Caco-2 (cell line): ENCODE results near the gene BABAM1. TPM values are rescaled to one million over a fixed set of nuclear protein-coding genes. Genes with fewer than 3 reads are reported as not detected.

Source experiments
- BruUV-seq: library from RNA; stranded (reverse); fragments of 400-500 nt; replicated peaks from 2 replicates; lab custom pipeline; 2021; lab: Mats Ljungman, UMichigan
- CTCF ChIA-PET: fragments of 300-600 bp; sonication (Branson Sonifier 250); formaldehyde crosslinking; loops from one replicate; lab custom pipeline; 2022; ENCODE audit warnings: antibody characterized with exemption; lab: Charles Lee
- POLR2A ChIA-PET: fragments of 300-600 bp; sonication (Branson Sonifier 250); formaldehyde crosslinking; loops from one replicate; lab custom pipeline; 2022; ENCODE audit warnings: antibody characterized with exemption; lab: Charles Lee
- DNase-seq, 2 experiments: peaks; one replicate each; pipeline versions ENCODE4 v3.0.0 to v3.0.0-alpha.2; 2020 to 2022
- H3K27me3 ChIP-seq: replicated peaks from 2 replicates; pipeline ENCODE4 v1.6.0; 2011; ENCODE audit warnings: low read length; ENCODE audit not compliant: control insufficient read depth, insufficient read depth
- H3K36me3 ChIP-seq: 2 replicates; pipeline ENCODE4 v1.5.1; 2011; ENCODE audit warnings: low read length; ENCODE audit not compliant: control insufficient read depth, insufficient read depth
- H3K4me1 ChIP-seq: fragments of 250-450 bp; sonication (Bioruptor Pico); 2 replicates; pipeline ENCODE4 v1.5.1; 2020; ENCODE audit warnings: mild to moderate bottlenecking
- H3K4me3 ChIP-seq: 2 replicates; pipeline ENCODE4 v1.5.1; 2011; ENCODE audit warnings: low read depth, mild to moderate bottlenecking, control low read depth, low read length
- H3K9me3 ChIP-seq: fragments of 250-450 bp; sonication (Bioruptor Pico); 2 replicates; pipeline ENCODE4 v1.5.1; 2020; ENCODE audit warnings: mild to moderate bottlenecking, moderate library complexity
- H3K27ac Mint-ChIP-seq: one replicate; pipeline ENCODE4 v1.8.0; 2022; ENCODE audit warnings: mixed read lengths; ENCODE audit not compliant: unreplicated experiment
- H3K27me3 Mint-ChIP-seq: one replicate; pipeline ENCODE4 v1.8.0; 2022; ENCODE audit warnings: mixed read lengths; ENCODE audit not compliant: insufficient read depth, unreplicated experiment
- H3K36me3 Mint-ChIP-seq: one replicate; pipeline ENCODE4 v1.8.0; 2022; ENCODE audit warnings: mild to moderate bottlenecking, mixed read lengths; ENCODE audit not compliant: insufficient read depth, unreplicated experiment
- H3K4me1 Mint-ChIP-seq: one replicate; pipeline ENCODE4 v1.8.0; 2022; ENCODE audit warnings: low read depth, mixed read lengths; ENCODE audit not compliant: unreplicated experiment
- H3K4me3 Mint-ChIP-seq: one replicate; pipeline ENCODE4 v1.8.0; 2022; ENCODE audit warnings: mild to moderate bottlenecking, moderate library complexity, mixed read lengths; ENCODE audit not compliant: unreplicated experiment
- H3K9me3 Mint-ChIP-seq: one replicate; pipeline ENCODE4 v1.8.0; 2022; ENCODE audit warnings: mixed read lengths; ENCODE audit not compliant: unreplicated experiment
- CTCF ChIP-seq, 2 experiments: fragments of 200-600 bp in 1 of 2; IDR thresholded peaks; 1 replicate in 1 of 2; 2 replicates in 1 of 2; pipeline versions ENCODE4 v1.5.1 to v1.8.0; 2011 to 2022; ENCODE audit warnings: antibody characterized with exemption in 1 of 2, control low read depth in 1 of 2, inconsistent platforms in 1 of 2, low read depth in 1 of 2, low read length in 1 of 2, mild to moderate bottlenecking in 1 of 2, moderate library complexity in 1 of 2; ENCODE audit not compliant: insufficient read depth in 1 of 2, severe bottlenecking in 1 of 2, unreplicated experiment in 1 of 2
- intact Hi-C: fragments of 100-400 bp; cut with micrococcal nuclease; formaldehyde crosslinking; loops from one replicate; pipeline ENCODE4 v1.10.0; 2022; ENCODE audit not compliant: unreplicated experiment
- total RNA-seq: library from RNA; stranded (reverse); gene quantifications from 2 replicates; pipeline ENCODE4 v1.2.3, GENCODE V29; 2022

The BABAM1 gene
- total RNA-seq, 1 experiment from 2014 or later, result 91.7 TPM

- Mint-ChIP-seq H3K27me3 (no peaks in the 10 kb centered on the region), H3K4me3 (no peak overlapping the region), H3K27ac (no peak overlapping the region), H3K9me3 (no peaks in the 10 kb centered on the region), H3K36me3 (no peaks in the 10 kb centered on the region), H3K4me1 (peaks cover 7% of the 10 kb centered on the region)
- no TSS peak for BruUV-seq
- CTCF ChIA-PET, result interaction anchor here (0.5 to 1.4 kb wide), 2 partner anchors 25 to 103 kb away, joined by 4 read pairs; partner anchors contain the start of gene ANKLE1
- intact Hi-C loops, result no loop called here
- TF ChIP-seq CTCF (IDR thresholded peaks at IDR 0.05; ENCODE audit: insufficient read depth in 1 of 2, low read depth in 1 of 2, low read length in 1 of 2, severe bottlenecking in 1 of 2, unreplicated experiment in 1 of 2), result no peak
- Histone ChIP-seq H3K4me1 (peaks cover 10% of the 10 kb centered on the region), H3K27me3 (no peaks in the 10 kb centered on the region), H3K4me3 (no peak overlapping the region), H3K9me3 (no peaks in the 10 kb centered on the region), H3K36me3 (no peaks in the 10 kb centered on the region)
- no peak for DNase-seq
- POLR2A ChIA-PET, result interaction anchor here (1.4 kb wide), 1 partner anchor 41 kb away, joined by 6 read pairs; no protein-coding TSS in a partner anchor
These were observed 11.1 kb upstream of the BABAM1 start for GRCh38 chr19:17256130-17256529.

GRCh38 chr19:17259118-17259780, 8.0 kb upstream of the BABAM1 start:
- Mint-ChIP-seq H3K4me1 (peaks cover 8% of the 10 kb centered on the region), H3K9me3 (no peaks in the 10 kb centered on the region), H3K27ac (no peak overlapping the region), H3K36me3 (no peaks in the 10 kb centered on the region), H3K27me3 (no peaks in the 10 kb centered on the region), H3K4me3 (no peak overlapping the region)
- Histone ChIP-seq H3K4me1 (peaks cover 10% of the 10 kb centered on the region), H3K27me3 (no peaks in the 10 kb centered on the region), H3K9me3 (no peaks in the 10 kb centered on the region), H3K36me3 (no peaks in the 10 kb centered on the region), H3K4me3 (no peak overlapping the region)
- BruUV-seq, result no TSS peak
- ChIA-PET CTCF (interaction anchor here (1.1 to 1.4 kb wide), 3 partner anchors 9 to 44 kb away, joined by 4 to 6 read pairs (median 4); partner anchors contain the start of gene USE1), POLR2A (interaction anchor here (0.5 kb wide), 1 partner anchor 15 kb away, joined by 3 read pairs; no protein-coding TSS in a partner anchor)
- intact Hi-C loops, result no loop called here
- no peak for DNase-seq
- TF ChIP-seq CTCF (IDR thresholded peaks at IDR 0.05; ENCODE audit: insufficient read depth in 1 of 2, low read depth in 1 of 2, low read length in 1 of 2, severe bottlenecking in 1 of 2, unreplicated experiment in 1 of 2), result no peak

- Histone ChIP-seq H3K27me3 (no peaks in the 10 kb centered on the region), H3K4me3 (no peak overlapping the region), H3K9me3 (no peaks in the 10 kb centered on the region), H3K4me1 (peaks cover 7% of the 10 kb centered on the region), H3K36me3 (no peaks in the 10 kb centered on the region)
- no TSS peak for BruUV-seq
- intact Hi-C loops, result loop anchor here (2.0 kb wide), 1 partner anchor 13 kb away; no protein-coding TSS in a partner anchor
- H3K4me3 Mint-ChIP-seq, result no peak overlapping the region
- POLR2A ChIA-PET, result no interaction called here
- CTCF ChIA-PET, result interaction anchor here (0.6 to 1.4 kb wide), 3 partner anchors 23 to 45 kb away, joined by 4 to 6 read pairs (median 4); partner anchors contain the start of gene USE1
- no peak for DNase-seq
- H3K9me3 Mint-ChIP-seq, result no peaks in the 10 kb centered on the region
- H3K27me3 Mint-ChIP-seq, result no peaks in the 10 kb centered on the region
- H3K4me1 Mint-ChIP-seq, result peaks cover 8% of the 10 kb centered on the region
- H3K27ac Mint-ChIP-seq, result no peak overlapping the region
- no peaks in the 10 kb centered on the region for H3K36me3 Mint-ChIP-seq
- TF ChIP-seq CTCF (IDR thresholded peaks at IDR 0.05; ENCODE audit: insufficient read depth in 1 of 2, low read depth in 1 of 2, low read length in 1 of 2, severe bottlenecking in 1 of 2, unreplicated experiment in 1 of 2), result no peak
These were observed 7.3 kb upstream of the BABAM1 start for GRCh38 chr19:17259934-17260333.
